RCC 7860 (cell line): ENCODE measurements around the gene PIAS3.
A peak's percentile ranks its signal among the peaks of the same experiment; 100 is the strongest.
"Not testable (repeated sequence)": the region's sequence is repeated elsewhere in the genome, so short reads cannot be mapped to it uniquely, and the experiment has no call there.

Experiments used
- DNase-seq: peaks from one replicate; pipeline ENCODE4 v3.0.0-alpha.2; 2015; ENCODE audit warnings: low spot score
- FAIRE-seq: peaks from 2 replicates; lab custom pipeline; 2012; peaks lifted over from hg19 to GRCh38; lab: Jason Lieb, UNC

PIAS3 gene

DNA sequence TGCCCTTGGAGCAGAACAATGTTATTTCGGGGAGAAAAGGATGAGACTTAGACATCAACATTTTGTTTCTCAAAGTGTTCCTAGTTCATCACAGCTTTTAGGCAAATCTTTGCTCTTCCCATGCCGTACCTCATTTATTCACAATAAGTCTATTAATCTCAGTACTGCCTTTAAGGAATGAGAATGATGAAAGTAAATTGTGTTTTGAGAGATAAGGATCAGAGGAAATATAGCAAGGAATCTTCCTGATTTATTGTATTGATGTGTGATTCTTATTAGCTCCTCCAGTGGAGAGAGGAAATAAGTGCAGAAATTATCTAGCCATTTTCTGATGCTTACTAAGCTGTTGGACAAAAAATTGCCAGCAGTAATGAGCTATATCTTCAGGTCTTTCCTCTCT lies 32.9 kb downstream of the PIAS3 start:
- FAIRE-seq: no peak
- no peak for DNase-seq

GRCh38 chr1:145824499-145824842 lies 34.4 kb downstream of the PIAS3 start:
- FAIRE-seq: no peak
- peak; percentile 11 for DNase-seq

- peak; percentile 83 for DNase-seq
- FAIRE-seq: no peak
These were observed 35.0 kb downstream of the PIAS3 start, which contains the start of the genes POLR3C and RNF115 for GRCh38 chr1:145823565-145824498. Gene POLR3C (plus strand): TSS chr1:145824200. CDS start chr1:145825777, 1,577 bp downstream. Gene RNF115 (minus strand): TSS chr1:145824095. CDS start chr1:145823873, 222 bp downstream.

DNA sequence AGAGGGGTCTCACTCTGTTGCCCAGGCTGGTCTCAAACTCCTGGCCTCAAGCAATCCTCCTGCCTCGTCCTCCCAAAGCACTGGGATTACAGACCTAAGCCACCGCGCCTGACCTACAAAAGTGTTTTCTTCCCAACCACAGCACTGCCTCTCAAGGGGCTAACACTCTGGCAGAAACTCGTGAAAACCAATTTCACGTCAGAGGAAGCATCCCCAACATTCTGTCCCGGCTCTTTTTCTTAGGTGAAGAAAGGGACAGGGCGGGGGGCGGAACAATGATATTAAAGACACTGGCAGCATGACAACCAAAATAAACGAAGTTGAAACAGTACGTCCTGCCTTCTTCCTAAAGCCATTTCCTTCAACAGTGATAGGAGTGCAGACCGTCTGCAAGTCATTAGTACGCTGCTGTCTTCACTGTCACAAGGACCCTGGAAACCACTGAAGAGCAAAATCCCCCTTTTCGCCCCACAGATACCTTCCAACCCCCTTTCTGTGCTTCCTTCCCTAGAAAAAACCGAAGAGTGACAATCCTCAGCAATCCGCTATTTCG lies 36.0 kb downstream of the PIAS3 start:
- DNase-seq, FAIRE-seq: not testable (repeated sequence)

DNA sequence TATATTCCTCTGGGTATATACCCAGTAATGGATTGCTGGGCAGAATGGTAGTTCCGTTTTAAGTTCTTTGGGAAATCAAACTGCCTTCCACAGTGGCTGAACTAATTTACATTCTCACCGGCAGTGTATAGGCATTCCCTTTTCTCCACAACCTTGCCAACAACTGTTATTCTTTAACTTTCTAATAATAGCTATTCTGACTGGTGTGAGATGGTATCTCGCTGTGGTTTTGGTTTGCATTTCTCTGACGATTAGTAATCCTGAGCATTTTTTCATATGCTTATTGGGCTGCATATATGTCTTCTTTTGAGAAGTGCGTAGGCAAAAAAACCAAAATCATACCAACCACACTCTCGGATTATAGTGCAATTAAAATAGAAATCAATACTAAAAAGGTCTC lies 40.8 kb downstream of the PIAS3 start:
- peak; percentile 80 for DNase-seq
- peak; percentile 97 for FAIRE-seq

GRCh38 chr1:145812977-145813810 lies 45.7 kb downstream of the PIAS3 start:
- FAIRE-seq: peak; percentile 87
- DNase-seq: not testable (repeated sequence)

GRCh38 chr1:145806844-145807243 lies 52.0 kb downstream of the PIAS3 start:
- DNase-seq (no peak), FAIRE-seq (no peak)

GRCh38 chr1:145806408-145806807 lies 52.5 kb downstream of the PIAS3 start:
- DNase-seq (no peak), FAIRE-seq (no peak)

GRCh38 chr1:145805057-145805456 lies 53.8 kb downstream of the PIAS3 start:
- DNase-seq: no peak
- no peak for FAIRE-seq

- DNase-seq: no peak
- FAIRE-seq: no peak
These were observed 54.4 kb downstream of the PIAS3 start for GRCh38 chr1:145804235-145805045.

- FAIRE-seq (no peak), DNase-seq (no peak)
These were observed 59.1 kb downstream of the PIAS3 start for GRCh38 chr1:145799806-145800205.
